Measurements from ENCODE around the gene CD82.
A peak's percentile ranks its signal among the peaks of the same experiment; 100 is the strongest.

Gene CD82

GRCh38 chr11:44561964-44562734, 3.3 kb upstream of the CD82 start:
- no peak overlapping the region for H3K4me3 ChIP-seq (ENCODE audit: low read length)
- TF ChIP-seq ZNF274 (IDR thresholded peaks at IDR 0.05; ENCODE audit: low read depth, low read length), result no peak

- no peak for TF ChIP-seq ZNF274 (IDR thresholded peaks at IDR 0.05; ENCODE audit: low read depth, low read length)
- H3K4me3 ChIP-seq (ENCODE audit: low read length), result no peak overlapping the region
Observed at GRCh38 chr11:44562845-44563460, 2.5 kb upstream of the CD82 start.

- TF ChIP-seq ZNF274 (IDR thresholded peaks at IDR 0.05; ENCODE audit: low read depth, low read length), result no peak
- no peak overlapping the region for H3K4me3 ChIP-seq (ENCODE audit: low read length)
Observed at GRCh38 chr11:44563711-44564110, 1.8 kb upstream of the CD82 start.

- TF ChIP-seq ZNF274 (IDR thresholded peaks at IDR 0.05; ENCODE audit: low read depth, low read length), result no peak
- no peak overlapping the region for H3K4me3 ChIP-seq (ENCODE audit: low read length)
Observed at GRCh38 chr11:44564166-44564565, 1.3 kb upstream of the CD82 start.

- no peak for TF ChIP-seq ZNF274 (IDR thresholded peaks at IDR 0.05; ENCODE audit: low read depth, low read length)
- H3K4me3 ChIP-seq (ENCODE audit: low read length), result peak overlapping the region; percentile 69; the same call in 1 of the 2 replicates
Observed at GRCh38 chr11:44564670-44565210, 723 bp upstream of the CD82 start.

GRCh38 chr11:44565953-44566949, 788 bp downstream of the CD82 start:
- H3K4me3 ChIP-seq (ENCODE audit: low read length), result peak overlapping the region; percentile 94
- no peak for TF ChIP-seq ZNF274 (IDR thresholded peaks at IDR 0.05; ENCODE audit: low read depth, low read length)

- TF ChIP-seq ZNF274 (IDR thresholded peaks at IDR 0.05; ENCODE audit: low read depth, low read length), result no peak
- peak overlapping the region; percentile 94 for H3K4me3 ChIP-seq (ENCODE audit: low read length)
Observed at GRCh38 chr11:44566952-44567875, 1.8 kb downstream of the CD82 start.

- TF ChIP-seq ZNF274 (IDR thresholded peaks at IDR 0.05; ENCODE audit: low read depth, low read length), result no peak
- H3K4me3 ChIP-seq (ENCODE audit: low read length), result peak overlapping the region; percentile 94
Observed at GRCh38 chr11:44567876-44568256, 2.4 kb downstream of the CD82 start.

- H3K4me3 ChIP-seq (ENCODE audit: low read length), result peak overlapping the region; percentile 94; the same call in 1 of the 2 replicates
- TF ChIP-seq ZNF274 (IDR thresholded peaks at IDR 0.05; ENCODE audit: low read depth, low read length), result no peak
Observed at GRCh38 chr11:44568331-44568657, 2.8 kb downstream of the CD82 start.

- peak overlapping the region; percentile 94; the same call in 1 of the 2 replicates for H3K4me3 ChIP-seq (ENCODE audit: low read length)
- no peak for TF ChIP-seq ZNF274 (IDR thresholded peaks at IDR 0.05; ENCODE audit: low read depth, low read length)
Observed at GRCh38 chr11:44568658-44569473, 3.4 kb downstream of the CD82 start.

GRCh38 chr11:44570411-44571155, 5.1 kb downstream of the CD82 start:
- no peak overlapping the region; the same call in 1 of the 2 replicates for H3K4me3 ChIP-seq (ENCODE audit: low read length)

GRCh38 chr11:44571871-44572270, 6.4 kb downstream of the CD82 start:
- TF ChIP-seq ZNF274 (IDR thresholded peaks at IDR 0.05; ENCODE audit: low read depth, low read length), result no peak
- no peak overlapping the region for H3K4me3 ChIP-seq (ENCODE audit: low read length)

More at GRCh38 chr11:44570411-44571155, 5.1 kb downstream of the CD82 start:
- TF ChIP-seq ZNF274 (IDR thresholded peaks at IDR 0.05; ENCODE audit: low read depth, low read length), result no peak
